Myocyte (in vitro differentiated cells): ENCODE measurements around the gene ACKR4. TPM values are rescaled to one million over a fixed set of nuclear protein-coding genes. Genes with fewer than 3 reads are reported as not detected.
"Not testable (repeated sequence)": the region's sequence is repeated elsewhere in the genome, so short reads cannot be mapped to it uniquely, and the experiment has no call there.

Experiments used
- DNase-seq: peaks from one replicate; pipeline ENCODE4 v3.0.0-alpha.2; 2012; ENCODE audit warnings: low read depth
- total RNA-seq: library from RNA; depleted of rRNA; stranded (reverse); fragments of >200 nt; gene quantifications from 2 replicates; pipeline ENCODE4 v1.2.3, GENCODE V29; 2014

ACKR4 gene
- total RNA-seq, 1 donor from 2014 or later: not detected

DNA sequence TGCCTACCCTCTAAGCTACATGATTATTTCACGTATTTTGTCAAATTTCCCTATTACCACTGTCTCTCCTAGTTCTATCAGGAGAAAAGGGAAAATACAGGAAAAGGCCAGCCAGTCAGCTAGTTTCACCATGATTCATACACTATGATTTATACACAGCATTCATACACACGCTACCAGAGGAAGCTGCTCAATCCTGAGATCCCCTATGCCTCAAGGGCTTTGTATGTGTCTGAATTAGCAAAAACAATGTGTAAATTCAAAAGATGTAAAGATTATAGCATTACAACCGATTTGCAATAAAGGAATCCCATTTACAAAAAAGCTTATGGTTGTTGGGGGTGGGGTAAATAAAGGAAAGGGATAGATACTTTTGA lies 3.1 kb upstream of the ACKR4 start:
- DNase-seq: peak; percentile 49

DNA sequence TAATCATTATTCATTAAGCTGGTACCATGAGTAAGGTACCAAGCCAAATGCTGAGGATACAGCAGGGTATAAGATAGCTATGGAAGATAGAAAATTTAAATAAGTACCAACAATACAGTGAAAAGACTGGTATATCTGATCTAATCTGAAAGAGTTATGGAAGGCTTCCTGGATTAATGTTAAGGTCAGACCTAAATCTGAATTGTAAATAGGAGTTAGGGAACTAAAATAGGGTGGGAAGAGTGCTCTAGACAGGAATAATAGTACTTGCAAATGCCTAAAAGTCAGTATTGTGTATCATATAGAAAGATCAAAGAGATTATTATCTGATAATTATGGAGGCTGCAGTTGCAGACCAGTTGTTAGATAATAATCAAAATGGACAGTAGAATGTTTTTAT lies 2.6 kb upstream of the ACKR4 start:
- no peak for DNase-seq

DNA sequence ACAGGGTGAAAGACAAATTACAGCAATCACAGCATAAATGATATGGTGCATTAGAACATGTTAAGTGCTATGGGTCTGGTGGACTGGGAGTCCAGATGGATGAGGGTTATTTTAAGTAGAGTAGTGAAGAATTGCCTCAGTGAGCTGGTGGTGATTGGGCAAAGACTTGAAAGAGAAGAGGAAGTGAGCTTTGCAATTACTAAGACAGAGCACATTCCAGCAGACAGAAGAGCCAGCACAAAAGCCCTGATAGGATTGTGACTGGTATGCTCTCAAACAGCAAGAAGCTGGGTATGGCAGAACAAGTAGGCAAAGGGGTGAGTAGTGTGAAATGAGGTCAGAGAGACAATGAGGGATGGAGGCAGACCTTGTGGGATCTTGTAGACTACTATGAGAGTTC lies 2.1 kb upstream of the ACKR4 start:
- DNase-seq: peak; percentile 32

DNA sequence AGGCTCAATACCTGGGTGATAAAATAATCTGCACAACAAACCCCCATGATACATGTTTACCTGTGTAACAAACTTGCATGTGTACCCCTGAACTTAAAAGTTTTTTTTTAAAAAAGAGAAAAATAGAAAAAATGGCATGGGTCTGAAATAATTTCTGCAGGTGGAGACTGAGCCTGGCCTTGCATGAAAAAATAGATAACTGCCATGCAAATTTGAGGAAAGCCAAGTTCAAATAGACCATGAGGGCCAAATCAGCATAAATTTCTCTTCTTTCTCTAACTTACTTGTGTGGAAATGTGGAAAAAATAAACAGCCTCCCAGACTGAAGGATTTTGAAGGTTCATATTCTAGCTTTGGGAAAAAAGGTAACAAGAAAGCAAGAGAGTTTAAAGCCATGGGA lies 744 bp upstream of the ACKR4 start:
- DNase-seq: no peak

DNA sequence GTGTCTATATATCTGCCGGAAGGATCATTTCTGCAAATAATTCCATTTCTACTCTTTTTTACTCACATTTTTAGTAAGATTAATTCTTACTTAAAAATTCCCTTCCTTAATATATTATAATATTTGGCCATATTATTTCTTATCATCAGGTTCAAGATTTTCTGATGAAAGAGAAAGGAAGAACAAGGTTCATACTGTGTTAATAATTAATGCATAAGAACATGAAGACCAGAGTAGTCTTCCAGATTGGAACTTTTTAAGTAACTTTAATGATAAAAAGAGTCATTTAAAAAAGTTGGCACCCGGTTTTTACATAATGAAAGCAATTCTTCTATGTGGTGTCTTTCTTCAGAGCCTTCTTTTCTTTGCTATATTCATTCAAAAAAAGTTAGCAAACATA lies 590 bp downstream of the ACKR4 start:
- no peak for DNase-seq

DNA sequence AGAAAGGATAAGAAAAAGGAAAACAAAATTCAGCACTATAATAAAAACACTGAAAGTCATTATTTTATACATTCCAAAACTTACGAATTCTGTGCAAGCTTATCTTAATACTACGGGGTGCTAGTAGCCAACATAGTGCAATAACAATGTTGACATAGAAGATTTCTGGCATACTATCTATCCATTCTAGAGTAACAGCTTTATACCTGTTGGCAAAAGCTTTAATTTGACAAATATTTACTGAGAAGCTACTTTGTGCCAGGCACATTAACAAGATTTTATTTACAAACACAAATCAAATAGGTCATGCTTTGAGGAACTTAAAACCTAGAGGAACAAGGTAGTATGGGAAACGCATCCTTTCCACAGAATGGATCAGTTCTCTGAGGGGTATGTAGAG lies 1.1 kb downstream of the ACKR4 start:
- DNase-seq: no peak

DNA sequence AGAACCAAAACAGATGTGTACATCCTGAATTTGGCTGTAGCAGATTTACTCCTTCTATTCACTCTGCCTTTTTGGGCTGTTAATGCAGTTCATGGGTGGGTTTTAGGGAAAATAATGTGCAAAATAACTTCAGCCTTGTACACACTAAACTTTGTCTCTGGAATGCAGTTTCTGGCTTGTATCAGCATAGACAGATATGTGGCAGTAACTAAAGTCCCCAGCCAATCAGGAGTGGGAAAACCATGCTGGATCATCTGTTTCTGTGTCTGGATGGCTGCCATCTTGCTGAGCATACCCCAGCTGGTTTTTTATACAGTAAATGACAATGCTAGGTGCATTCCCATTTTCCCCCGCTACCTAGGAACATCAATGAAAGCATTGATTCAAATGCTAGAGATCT lies 3.5 kb downstream of the ACKR4 start:
- not testable (repeated sequence) for DNase-seq

DNA sequence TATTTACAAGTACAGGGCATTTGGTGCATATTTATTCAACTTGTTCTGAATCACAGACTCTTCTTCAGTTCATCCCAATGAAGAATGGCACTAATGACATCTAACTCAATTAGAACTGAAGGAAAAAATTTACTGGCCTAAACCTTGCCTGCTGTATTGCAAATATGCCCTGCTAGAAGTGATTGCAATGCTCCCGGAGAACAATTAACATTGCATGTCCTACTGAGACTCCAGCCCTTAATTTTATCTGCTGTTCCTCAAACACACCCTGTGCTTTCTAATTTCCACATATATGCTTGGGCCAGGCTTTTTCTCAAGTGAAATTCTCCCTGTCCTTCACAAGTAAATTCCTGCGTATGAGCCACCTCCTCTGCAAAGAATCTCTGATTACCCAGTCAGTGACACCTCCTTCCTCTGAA lies 8.3 kb downstream of the ACKR4 start:
- no peak for DNase-seq

DNA sequence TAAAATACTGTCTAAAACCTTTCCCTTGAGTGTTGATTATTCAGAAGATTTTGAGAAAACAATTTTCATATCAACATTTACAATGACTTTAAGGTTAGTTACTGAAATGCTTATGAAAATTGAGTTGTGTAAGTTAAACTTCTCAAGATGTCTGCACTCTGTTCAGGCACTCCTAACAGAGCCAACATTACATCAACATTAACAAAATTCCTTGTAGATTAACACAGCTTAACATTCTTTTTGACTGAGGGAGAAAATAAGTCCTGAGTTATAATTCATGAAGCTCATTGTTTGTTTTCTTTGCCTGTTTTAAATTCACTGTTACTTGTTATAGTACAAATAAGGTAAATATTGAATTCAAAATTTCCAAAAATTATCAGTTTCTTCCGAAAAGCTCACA lies 9.0 kb downstream of the ACKR4 start:
- DNase-seq: no peak

DNA sequence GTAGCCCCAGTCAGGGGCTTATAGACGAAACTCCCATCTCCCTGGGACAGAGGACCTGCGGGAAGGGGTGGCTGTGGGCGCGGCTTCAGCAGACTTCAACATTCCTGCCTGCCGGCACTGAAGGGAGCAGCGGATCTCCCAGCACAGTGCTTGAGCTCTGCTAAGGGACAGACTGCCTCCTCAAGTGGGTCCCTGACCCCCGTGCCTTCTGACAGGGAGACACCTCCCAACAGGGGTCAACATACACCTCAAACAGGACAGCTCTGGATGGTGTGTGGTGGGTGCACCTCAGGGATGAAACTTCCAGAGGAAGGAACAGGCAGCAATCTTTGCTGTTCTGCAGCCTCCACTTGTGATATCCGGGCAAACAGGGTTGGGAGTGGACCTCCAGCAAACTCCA lies 9.6 kb downstream of the ACKR4 start:
- not testable (repeated sequence) for DNase-seq

DNA sequence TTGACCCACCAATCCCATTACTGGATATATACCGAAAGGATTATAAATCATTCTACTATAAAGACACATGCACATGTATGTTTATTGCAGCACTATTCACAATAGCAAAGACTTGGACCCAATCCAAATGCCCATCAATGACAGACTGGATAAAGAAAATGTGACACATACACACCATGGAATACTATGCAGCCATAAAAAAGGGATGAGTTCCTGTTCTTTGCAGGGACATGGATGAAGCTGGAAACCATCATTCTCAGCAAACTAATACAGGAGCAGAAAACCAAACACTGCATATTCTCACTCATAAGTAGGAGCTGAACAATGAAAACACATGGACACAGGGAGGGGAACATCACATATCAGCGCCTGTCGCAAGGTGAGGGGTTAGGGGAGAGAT lies 18.2 kb downstream of the ACKR4 start:
- DNase-seq: not testable (repeated sequence)

DNA sequence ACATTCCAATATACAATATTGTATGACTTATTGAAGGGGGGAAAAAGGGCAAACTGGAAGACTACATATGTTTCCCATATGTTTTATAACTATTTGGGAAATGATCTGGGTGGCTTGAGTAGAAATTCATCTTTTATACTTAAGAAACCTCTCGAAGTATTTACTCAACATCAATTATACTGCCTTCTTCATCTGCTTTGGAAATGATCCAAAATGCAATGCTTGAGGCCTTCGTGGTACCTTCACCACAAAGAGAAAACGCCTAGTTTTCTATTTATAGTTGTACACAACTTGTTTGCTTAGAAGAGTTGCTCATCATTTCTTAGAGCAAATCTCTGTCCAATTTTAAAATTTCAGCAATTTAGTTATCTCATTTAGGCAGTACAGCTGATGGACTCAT lies 18.8 kb downstream of the ACKR4 start:
- peak; percentile 55 for DNase-seq

DNA sequence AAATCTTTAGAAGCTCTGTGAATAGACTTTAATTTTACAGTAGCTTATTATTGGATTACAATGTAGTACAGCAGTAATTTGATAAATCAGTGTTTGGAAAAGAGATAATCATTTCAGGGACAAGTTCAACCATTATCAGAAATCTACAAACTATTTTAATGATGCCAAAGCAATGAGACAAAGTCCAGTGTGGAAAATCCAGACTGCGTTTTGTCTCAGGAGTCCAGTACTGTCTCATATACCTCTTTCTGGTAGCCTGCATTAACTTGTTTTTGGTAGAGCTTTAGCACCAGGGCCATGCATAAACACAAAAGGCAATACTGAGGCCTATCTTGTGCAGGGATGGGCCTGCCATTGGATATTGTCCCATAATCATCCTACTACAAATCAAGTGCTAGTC lies 19.7 kb downstream of the ACKR4 start:
- no peak for DNase-seq

DNA sequence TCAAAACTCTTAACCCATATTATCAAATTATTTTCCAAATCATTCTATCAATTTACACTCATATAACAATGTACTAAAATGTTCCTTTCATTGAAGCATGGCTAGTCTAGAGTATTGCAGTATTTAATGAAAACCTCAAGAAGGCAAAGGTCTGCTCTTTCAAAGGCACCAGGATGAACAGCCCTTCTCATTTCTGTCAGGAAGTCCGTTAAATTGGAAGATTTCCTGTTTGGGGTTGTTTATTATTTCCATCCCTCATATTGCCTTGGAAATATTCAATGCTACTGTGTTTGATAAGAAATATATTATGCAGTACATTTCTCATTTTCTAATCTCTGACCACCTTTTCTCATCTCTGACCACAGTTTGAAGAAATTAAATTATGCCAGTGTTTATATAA lies 25.1 kb downstream of the ACKR4 start:
- no peak for DNase-seq

DNA sequence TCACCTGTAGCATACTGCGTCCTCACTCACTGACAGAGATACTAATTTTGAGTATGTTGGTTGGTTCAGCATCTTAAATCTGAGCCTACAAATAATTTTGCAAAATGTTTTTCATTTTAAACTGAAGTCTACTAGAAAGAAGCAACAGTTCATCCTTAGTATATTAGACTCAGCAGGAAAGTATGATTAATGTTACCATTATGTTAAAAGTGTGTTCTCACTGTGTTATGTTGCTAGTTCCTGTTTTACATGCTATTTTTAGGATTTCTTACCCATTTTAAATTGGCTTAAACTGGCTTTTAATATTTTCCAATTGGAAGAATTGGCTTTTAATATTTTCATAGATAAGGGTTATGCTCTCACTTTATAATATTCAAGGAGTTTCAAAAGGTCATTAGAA lies 25.7 kb downstream of the ACKR4 start:
- DNase-seq: no peak

DNA sequence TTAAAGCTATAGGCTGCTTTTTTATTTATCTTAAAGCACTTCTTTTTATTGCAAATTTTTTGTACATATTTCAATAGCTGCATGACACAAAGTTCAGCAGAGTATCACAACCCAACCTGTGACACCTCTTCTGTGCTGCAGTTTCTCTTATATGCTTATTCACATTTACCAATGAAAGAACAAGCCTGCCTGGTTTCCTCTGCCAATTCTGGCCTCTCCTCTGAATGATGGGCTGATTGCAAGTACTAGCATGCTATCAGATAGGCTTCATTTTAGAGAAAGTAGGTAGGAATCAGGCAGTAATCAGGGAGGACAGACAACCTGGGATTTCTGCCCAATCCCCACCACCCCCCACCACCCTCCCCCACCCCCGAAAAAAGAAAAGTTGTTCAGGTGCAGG lies 26.6 kb downstream of the ACKR4 start:
- no peak for DNase-seq

DNA sequence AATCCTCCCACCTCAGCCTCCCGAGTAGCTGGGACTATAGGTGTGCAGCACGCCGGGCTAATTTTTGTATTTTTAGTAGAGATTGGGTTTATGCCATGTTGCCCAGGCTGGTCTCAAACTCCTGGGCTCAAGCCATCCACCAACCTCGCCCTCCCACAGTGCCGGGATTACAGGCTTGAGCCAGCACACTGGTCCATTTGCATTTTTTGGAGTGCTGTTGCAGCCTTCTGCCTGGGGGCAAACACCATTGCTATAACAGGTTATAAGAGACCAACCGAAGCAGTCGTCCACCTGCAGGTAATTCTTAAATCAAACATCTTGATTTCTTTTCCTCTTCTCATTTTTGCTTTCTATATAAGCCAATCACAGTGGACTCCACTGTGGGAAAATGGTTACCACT lies 27.7 kb downstream of the ACKR4 start:
- no peak for DNase-seq

DNA sequence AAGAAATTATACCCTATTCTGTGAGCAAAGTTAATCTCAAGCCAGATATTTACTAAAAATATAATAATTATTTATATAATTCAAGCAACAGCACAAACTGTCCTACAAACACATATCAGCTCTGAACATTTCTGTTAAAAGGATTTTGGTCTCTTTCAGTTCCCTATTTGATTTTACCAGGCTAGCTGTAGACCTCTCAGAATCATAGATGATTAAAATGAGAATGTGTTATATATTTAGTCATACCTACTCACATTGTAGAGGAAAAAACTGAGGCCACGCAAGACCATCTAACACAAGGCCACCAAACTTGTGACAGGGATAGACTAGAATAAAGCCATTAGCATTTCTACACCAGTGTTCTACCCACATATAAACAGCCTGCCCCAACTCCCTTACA lies 28.5 kb downstream of the ACKR4 start:
- DNase-seq: no peak

DNA sequence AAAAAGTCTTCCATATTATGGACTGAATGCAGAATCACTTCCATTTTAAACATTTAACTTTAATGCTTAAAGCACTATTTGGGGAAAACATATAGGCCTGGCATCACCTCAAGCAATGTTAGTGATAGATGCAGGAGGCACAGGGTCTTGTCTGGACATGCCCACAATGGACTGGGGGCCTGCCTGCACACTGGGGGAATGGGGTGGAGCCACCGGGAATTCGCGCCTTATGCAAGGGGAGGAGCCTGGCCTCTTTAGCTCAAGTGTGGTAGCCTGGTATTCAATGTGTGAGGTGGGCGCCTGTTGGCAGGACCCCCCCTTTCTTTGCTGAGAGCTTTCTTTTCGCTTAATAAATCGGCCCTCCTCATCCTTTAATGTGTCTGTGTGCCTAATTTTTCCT lies 29.9 kb downstream of the ACKR4 start:
- DNase-seq: no peak

DNA sequence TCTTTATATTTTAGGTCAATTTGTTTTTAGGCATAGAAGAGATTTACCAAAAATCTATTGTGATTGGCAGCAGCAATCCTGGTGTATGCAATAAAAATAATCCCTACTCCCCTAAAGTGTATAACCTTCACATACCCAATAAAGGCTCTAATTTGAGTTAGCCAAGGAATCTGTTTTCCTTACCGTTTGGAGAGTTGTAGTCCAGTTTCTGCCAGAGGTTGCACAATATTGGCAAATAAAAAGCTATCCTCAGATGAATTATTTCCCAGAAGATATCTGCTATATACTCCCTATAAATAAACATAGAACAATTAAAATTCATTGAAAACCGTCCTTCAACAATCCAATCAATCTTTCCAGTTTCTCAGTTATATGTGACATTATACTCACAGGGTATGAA lies 31.1 kb downstream of the ACKR4 start:
- no peak for DNase-seq

DNA sequence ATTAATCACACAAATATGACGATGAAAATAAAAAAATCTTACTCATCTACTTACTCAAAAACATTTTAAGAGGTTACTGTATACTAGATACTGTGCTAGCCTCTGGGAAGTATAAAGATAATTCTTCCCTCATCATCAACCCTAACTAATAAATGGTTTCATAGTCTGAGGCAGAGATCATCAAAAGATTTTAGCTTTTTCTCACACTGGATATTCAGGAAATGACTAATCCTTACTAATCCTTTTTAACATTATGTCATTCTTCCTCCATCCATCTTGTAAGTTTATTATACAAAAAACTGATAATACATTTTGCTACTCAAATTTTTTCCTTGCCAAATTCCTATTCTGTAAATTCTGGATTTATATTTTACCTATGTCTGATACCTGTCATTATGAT lies 32.9 kb downstream of the ACKR4 start:
- peak; percentile 31 for DNase-seq

DNA sequence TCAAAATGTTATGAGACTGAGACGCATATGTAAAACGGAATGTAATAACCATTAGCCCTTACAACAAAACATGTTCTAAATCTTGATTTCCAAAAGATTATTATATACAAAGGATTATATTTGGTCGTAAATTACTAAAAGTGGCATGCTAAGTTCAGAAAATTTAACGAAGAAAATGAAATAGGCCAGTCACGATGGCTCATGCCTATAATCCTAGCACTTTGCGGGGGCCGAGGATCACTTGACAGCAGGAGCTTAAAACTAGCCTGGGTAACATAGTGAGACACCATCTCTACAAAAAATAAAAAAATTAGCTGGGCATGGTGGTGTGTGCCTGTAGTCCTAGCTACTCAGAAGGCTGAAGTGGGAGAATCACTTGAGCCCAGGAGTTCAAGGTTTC lies 33.5 kb downstream of the ACKR4 start:
- DNase-seq: no peak

DNA sequence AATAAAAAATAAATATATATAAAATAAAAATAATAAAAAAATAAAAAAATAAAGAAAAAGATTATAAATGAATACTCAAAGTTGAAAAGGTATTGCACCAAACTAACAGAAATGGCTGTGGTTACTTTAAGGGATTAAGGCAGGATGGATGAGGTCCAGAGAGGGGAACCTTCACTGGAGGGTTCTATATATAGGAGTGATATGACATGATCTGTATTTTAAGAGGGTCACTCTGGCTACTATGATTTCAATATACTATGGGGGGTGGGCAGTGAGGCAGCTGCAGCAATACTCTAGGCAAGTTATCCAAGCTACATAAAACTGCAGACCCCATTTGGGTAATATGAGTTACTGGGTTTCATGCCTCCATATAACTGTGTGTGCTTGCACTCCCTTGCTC lies 38.0 kb downstream of the ACKR4 start:
- peak; percentile 18 for DNase-seq

DNA sequence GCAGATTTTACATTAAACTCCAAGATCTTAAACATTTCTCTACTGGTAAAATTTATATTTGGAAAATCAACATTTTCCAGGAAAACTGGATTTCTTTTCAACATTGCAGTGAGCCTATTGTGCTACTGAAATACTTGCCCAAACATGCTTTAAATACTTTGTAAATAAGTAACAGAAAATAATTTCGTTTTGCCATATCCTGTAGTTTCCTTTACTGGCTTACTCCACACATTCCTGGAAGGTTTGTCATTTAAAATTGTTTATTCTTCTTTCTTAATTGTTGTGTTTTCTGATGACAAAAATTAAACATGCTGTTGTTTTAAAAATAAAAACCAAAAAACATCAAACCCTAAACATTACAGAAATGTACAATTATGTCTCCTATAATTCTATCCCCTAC lies 40.5 kb downstream of the ACKR4 start:
- no peak for DNase-seq

DNA sequence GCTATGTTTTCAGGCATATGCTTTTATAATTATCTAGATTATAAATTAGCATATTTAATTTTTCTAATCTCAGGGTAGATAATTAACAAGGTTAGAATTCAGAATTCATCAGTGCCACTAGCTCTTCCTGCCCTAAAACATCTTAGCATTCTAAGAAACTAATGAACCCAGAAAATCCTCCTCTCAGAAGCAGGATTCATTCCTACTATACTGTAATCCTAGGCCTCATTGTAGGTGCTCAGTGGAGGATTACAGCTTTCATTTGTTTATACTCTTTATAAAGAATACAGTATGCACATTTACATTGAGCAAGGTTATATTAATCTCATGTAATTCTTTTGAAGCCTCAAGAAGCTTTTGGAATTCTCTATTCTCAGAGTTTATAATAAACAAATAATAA lies 41.6 kb downstream of the ACKR4 start:
- no peak for DNase-seq
